Measurements from ENCODE around the gene DDX1. TPM values are rescaled to one million over a fixed set of nuclear protein-coding genes. Genes with fewer than 3 reads are reported as not detected.

DDX1 gene
- total and polyA plus RNA-seq, 2 donors (not counting 1 experiment from before 2014, with no cell fraction given): 54.3 to 176 TPM

- Histone ChIP-seq H2AFZ (ENCODE audit: low read length) (no peak overlapping the region), H3K4me3 (replicated peaks in 1 of 4; ENCODE audit: control extremely low read depth in 1 of 4, insufficient read depth in 1 of 4, low read depth in 3 of 4, low read length in 4 of 4) (no peak overlapping the region), H3K79me2 (ENCODE audit: control insufficient read depth, insufficient read depth, low read length) (no peaks in the 10 kb centered on the region), H3K27ac (ENCODE audit: insufficient read depth, low read length) (no peak overlapping the region), H3K4me2 (ENCODE audit: extremely low read depth, insufficient read depth, low read length) (no peak overlapping the region), H3K9ac (ENCODE audit: insufficient read depth, low read length) (no peak overlapping the region), H3K36me3 (ENCODE audit: control insufficient read depth, insufficient read depth, low read length) (peaks cover 9% of the 10 kb centered on the region), H3K4me1 (ENCODE audit: control insufficient read depth, extremely low read depth, insufficient read depth, low read length) (no peaks in the 10 kb centered on the region), H3K9me3 (ENCODE audit: control insufficient read depth, insufficient read depth, low read depth, low read length) (no peaks in the 10 kb centered on the region), H4K20me1 (ENCODE audit: control insufficient read depth, extremely low read depth, insufficient read depth, low read length) (no peaks in the 10 kb centered on the region), H3K27me3 (ENCODE audit: control insufficient read depth, insufficient read depth, low read length) (no peaks in the 10 kb centered on the region)
- DNase-seq (ENCODE audit: low read depth in 2 of 2): no peak
- TF ChIP-seq EZH2 (IDR thresholded peaks at IDR 0.05; ENCODE audit: low read length, missing control alignments): no peak
- no peak for TF ChIP-seq CTCF (conservative IDR thresholded peaks at IDR 0.05 in 1 of 2, IDR thresholded peaks at IDR 0.05 in 1 of 2; ENCODE audit: low read depth in 1 of 2, low read length in 2 of 2)
Measured at GRCh38 chr2:15628899-15629855, 37.5 kb downstream of the DDX1 start.

- H3K4me2 ChIP-seq (ENCODE audit: extremely low read depth, insufficient read depth, low read length): no peak overlapping the region
- H3K27me3 ChIP-seq (ENCODE audit: control insufficient read depth, insufficient read depth, low read length): no peaks in the 10 kb centered on the region
- no peaks in the 10 kb centered on the region for H3K4me1 ChIP-seq (ENCODE audit: control insufficient read depth, extremely low read depth, insufficient read depth, low read length)
- no peaks in the 10 kb centered on the region for H3K9me3 ChIP-seq (ENCODE audit: control insufficient read depth, insufficient read depth, low read depth, low read length)
- no peak overlapping the region for H3K4me3 ChIP-seq (replicated peaks in 1 of 4; ENCODE audit: control extremely low read depth in 1 of 4, insufficient read depth in 1 of 4, low read depth in 3 of 4, low read length in 4 of 4)
- no peak overlapping the region for H2AFZ ChIP-seq (ENCODE audit: low read length)
- H3K9ac ChIP-seq (ENCODE audit: insufficient read depth, low read length): no peak overlapping the region
- H3K36me3 ChIP-seq (ENCODE audit: control insufficient read depth, insufficient read depth, low read length): peaks cover 9% of the 10 kb centered on the region
- TF ChIP-seq CTCF (conservative IDR thresholded peaks at IDR 0.05 in 1 of 2, IDR thresholded peaks at IDR 0.05 in 1 of 2; ENCODE audit: low read depth in 1 of 2, low read length in 2 of 2): no peak
- no peak for TF ChIP-seq EZH2 (IDR thresholded peaks at IDR 0.05; ENCODE audit: low read length, missing control alignments)
- no peaks in the 10 kb centered on the region for H3K79me2 ChIP-seq (ENCODE audit: control insufficient read depth, insufficient read depth, low read length)
- H4K20me1 ChIP-seq (ENCODE audit: control insufficient read depth, extremely low read depth, insufficient read depth, low read length): no peaks in the 10 kb centered on the region
- peak in 1 of 2 donors; percentile 25 for DNase-seq (ENCODE audit: low read depth in 2 of 2)
- H3K27ac ChIP-seq (ENCODE audit: insufficient read depth, low read length): no peak overlapping the region
Measured at GRCh38 chr2:15630121-15630977, 38.7 kb downstream of the DDX1 start.
